CD8-positive, alpha-beta memory T cell (primary cell): ENCODE measurements around the gene CCDC178. TPM values are rescaled to one million over a fixed set of nuclear protein-coding genes. Genes with fewer than 3 reads are reported as not detected.

Source experiments
- CTCF ChIA-PET: fragments of 350-600 bp; sonication (Branson Sonifier 250); formaldehyde crosslinking; loops from one replicate; lab custom pipeline; 2021; ENCODE audit warnings: antibody characterized with exemption; lab: Charles Lee
- POLR2A ChIA-PET: fragments of 350-600 bp; sonication (Branson Sonifier 250); formaldehyde crosslinking; loops from one replicate; lab custom pipeline; 2021; ENCODE audit warnings: antibody characterized with exemption; lab: Charles Lee
- DNase-seq, 5 donors: peaks; one replicate each; pipeline versions ENCODE4 v3.0.0 to v3.0.0-alpha.2; 2020 to 2022; ENCODE audit warnings: mixed read lengths in 1 of 5
- H3K27ac ChIP-seq: one replicate; pipeline ENCODE4 v1.7.0; 2013; ENCODE audit warnings: low read depth, mild to moderate bottlenecking, low read length, moderate library complexity
- H3K27me3 ChIP-seq: 2 replicates; pipeline ENCODE4 v1.7.0; 2013; ENCODE audit warnings: low read length, mild to moderate bottlenecking; ENCODE audit not compliant: insufficient read depth, poor library complexity, severe bottlenecking
- H3K36me3 ChIP-seq: 2 replicates; pipeline ENCODE4 v1.7.0; 2013; ENCODE audit warnings: mild to moderate bottlenecking, low read length, moderate library complexity; ENCODE audit not compliant: insufficient read depth
- H3K4me1 ChIP-seq: 2 replicates; pipeline ENCODE4 v1.7.0; 2013; ENCODE audit warnings: mild to moderate bottlenecking, low read length, moderate library complexity; ENCODE audit not compliant: insufficient read depth
- H3K4me3 ChIP-seq: 2 replicates; pipeline ENCODE4 v1.7.0; 2013; ENCODE audit warnings: mild to moderate bottlenecking, low read length
- H3K9me3 ChIP-seq: 2 replicates; pipeline ENCODE4 v1.7.0; 2013; ENCODE audit warnings: mild to moderate bottlenecking, low read length
- H3K27ac Mint-ChIP-seq, 8 donors: one replicate each; pipeline ENCODE4 v1.8.0; 2020 to 2021; ENCODE audit warnings: mixed read lengths in 8 of 8, mild to moderate bottlenecking in 6 of 8, inconsistent platforms in 3 of 8, moderate library complexity in 3 of 8
- H3K27me3 Mint-ChIP-seq, 2 donors: one replicate each; pipeline ENCODE4 v1.8.0; 2020 to 2021; ENCODE audit warnings: mixed read lengths in 2 of 2, mild to moderate bottlenecking in 1 of 2, moderate library complexity in 1 of 2
- H3K36me3 Mint-ChIP-seq, 3 donors: one replicate each; pipeline ENCODE4 v1.8.0; 2020 to 2021; ENCODE audit warnings: mixed read lengths in 3 of 3, inconsistent platforms in 1 of 3, mild to moderate bottlenecking in 1 of 3
- H3K4me1 Mint-ChIP-seq, 3 donors: one replicate each; pipeline ENCODE4 v1.8.0; 2020 to 2021; ENCODE audit warnings: mixed read lengths in 3 of 3, inconsistent platforms in 1 of 3, mild to moderate bottlenecking in 1 of 3
- H3K4me3 Mint-ChIP-seq, 7 donors: one replicate each; pipeline ENCODE4 v1.8.0; 2020 to 2021; ENCODE audit warnings: mixed read lengths in 7 of 7, mild to moderate bottlenecking in 6 of 7, moderate library complexity in 4 of 7, inconsistent platforms in 2 of 7
- H3K9me3 Mint-ChIP-seq, 5 donors: one replicate each; pipeline ENCODE4 v1.8.0; 2020 to 2022; ENCODE audit warnings: mixed read lengths in 5 of 5, mild to moderate bottlenecking in 3 of 5, moderate library complexity in 2 of 5, inconsistent platforms in 1 of 5
- polyA plus RNA-seq: library from polyadenylated mRNA; unstranded; fragments of 300-500 nt; fragmentation: Illumina TruSeq; gene quantifications from one replicate; pipeline ENCODE4 v1.2.3, GENCODE V29; 2021
- total RNA-seq, 2 experiments: library from RNA; stranded (reverse); gene quantifications; one replicate each; pipeline ENCODE4 v1.2.3, GENCODE V29; 2021

Gene CCDC178
- total and polyA plus RNA-seq, 3 experiments from 2014 or later: not detected

DNA sequence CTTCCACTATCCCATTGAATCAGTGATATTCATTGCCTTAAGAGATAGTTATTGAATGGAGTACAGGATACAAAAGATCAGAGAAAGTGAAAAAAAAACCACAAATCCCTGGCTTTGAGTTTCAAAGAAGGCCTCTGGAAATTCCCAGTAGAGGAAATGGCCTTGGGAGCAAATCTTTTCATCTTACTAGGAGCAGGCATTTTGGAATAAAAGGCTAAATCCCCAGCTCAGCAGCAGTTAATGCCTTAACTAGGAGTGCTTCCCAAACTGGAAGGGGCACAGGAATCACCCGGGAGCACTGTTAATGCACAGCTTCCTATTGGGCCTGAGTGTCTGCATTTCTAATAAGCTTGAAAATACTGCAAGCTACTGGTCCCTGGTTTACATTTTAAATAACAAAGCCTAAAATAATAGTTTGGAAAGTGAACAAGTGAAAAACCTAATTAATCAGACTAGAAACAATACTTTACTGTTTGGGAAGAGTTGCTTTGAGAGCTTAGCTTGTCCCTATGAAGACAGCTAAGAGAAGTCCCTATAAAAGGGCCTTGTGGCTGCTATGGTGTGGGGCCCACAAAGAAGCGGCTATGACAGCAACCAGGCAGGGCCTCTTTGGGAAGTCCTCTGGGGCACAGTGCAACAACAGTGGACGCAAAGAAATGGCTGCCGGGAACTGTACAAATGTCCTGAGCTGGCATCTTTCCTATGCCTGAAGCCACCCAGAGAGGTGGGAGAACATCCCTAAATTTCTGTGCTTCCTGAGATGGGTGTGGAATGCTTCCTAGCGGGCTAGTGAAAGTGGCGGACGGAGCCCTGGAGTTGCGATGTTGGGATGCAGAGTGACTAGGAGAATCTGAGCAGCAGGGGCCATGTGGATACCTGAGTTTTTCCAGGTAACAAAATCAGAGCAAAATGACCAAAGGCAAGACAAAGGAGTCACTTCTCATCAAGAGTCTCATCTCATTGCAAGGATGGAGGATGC, 550.6 kb downstream of the CCDC178 start:
- no peak overlapping the region for H3K4me3 ChIP-seq
- no peaks in the 10 kb centered on the region for H3K27me3 ChIP-seq
- H3K4me1 Mint-ChIP-seq: no peaks in the 10 kb centered on the region

DNA sequence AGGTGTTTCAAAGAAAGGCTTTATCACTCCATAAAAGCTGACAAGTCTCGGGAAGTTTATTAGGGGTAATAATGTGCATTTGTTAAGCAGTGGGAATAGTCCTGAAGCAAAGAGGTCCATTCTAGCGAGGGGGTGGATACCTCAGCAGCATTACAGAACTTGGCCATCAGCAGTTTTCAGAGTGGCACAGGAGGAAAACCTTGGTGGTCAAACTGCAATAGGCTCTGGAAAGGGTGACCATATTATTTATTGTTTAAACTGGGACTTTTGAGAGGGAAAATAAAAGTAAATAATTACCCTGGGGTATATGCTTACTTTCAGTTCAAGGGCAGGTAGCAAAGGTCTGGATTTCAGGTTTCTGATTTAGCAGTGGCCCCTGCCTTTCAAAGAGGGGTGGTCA, 552.2 kb downstream of the CCDC178 start:
- Mint-ChIP-seq H3K4me3 (no peak overlapping the region), H3K4me1 (no peaks in the 10 kb centered on the region), H3K9me3 (peaks cover 0 to 7% (median 4%) of the 10 kb centered on the region in 5 donors), H3K36me3 (no peaks in the 10 kb centered on the region), H3K27me3 (no peaks in the 10 kb centered on the region), H3K27ac (no peak overlapping the region)
- no peaks in the 10 kb centered on the region for H3K36me3 ChIP-seq
- no peak for DNase-seq
- H3K9me3 ChIP-seq: no peaks in the 10 kb centered on the region
- POLR2A ChIA-PET: no interaction called here
- no peak overlapping the region for H3K4me3 ChIP-seq
- no peaks in the 10 kb centered on the region for H3K4me1 ChIP-seq
- CTCF ChIA-PET: no interaction called here
- no peaks in the 10 kb centered on the region for H3K27me3 ChIP-seq
- H3K27ac ChIP-seq: no peak overlapping the region

More for the DNA sequence above, 550.6 kb downstream of the CCDC178 start:
- no peak for DNase-seq
- Mint-ChIP-seq H3K4me3 (no peak overlapping the region), H3K9me3 (peaks cover 0 to 7% (median 4%) of the 10 kb centered on the region in 5 donors), H3K36me3 (no peaks in the 10 kb centered on the region), H3K27ac (no peak overlapping the region), H3K27me3 (no peaks in the 10 kb centered on the region)
- no peaks in the 10 kb centered on the region for H3K9me3 ChIP-seq
- POLR2A ChIA-PET: no interaction called here
- H3K27ac ChIP-seq: no peak overlapping the region
- no peaks in the 10 kb centered on the region for H3K36me3 ChIP-seq
- H3K4me1 ChIP-seq: no peaks in the 10 kb centered on the region
- CTCF ChIA-PET: no interaction called here

Other genes starting within 250 kb of the CCDC178 start
- not detected for gene ASXL3, start 137.5 kb upstream of the CCDC178 start, total RNA-seq
- not detected for gene ASXL3, start 137.5 kb upstream of the CCDC178 start, polyA plus RNA-seq